ENCODE data around the gene STIMATE.

STIMATE gene

DNA sequence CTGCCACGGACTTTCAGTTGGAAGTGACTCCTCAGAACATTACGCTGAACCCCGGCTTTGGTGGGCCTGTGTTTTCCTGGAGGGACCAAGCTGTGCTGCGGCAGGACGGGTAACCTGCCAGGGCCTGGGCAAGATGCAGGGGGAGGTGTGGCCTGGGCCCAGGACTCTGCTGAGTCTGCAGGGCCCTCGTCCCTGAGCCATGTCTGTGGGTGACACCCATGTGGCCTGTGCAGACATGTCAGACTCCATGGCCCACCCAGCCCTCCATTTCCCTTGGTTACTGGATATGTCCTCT lies 107.7 kb downstream of the STIMATE start:
- DNase-seq, result no peak

GRCh38 chr3:52788890-52789745 lies 108.2 kb downstream of the STIMATE start:
- DNase-seq, result no peak

DNA sequence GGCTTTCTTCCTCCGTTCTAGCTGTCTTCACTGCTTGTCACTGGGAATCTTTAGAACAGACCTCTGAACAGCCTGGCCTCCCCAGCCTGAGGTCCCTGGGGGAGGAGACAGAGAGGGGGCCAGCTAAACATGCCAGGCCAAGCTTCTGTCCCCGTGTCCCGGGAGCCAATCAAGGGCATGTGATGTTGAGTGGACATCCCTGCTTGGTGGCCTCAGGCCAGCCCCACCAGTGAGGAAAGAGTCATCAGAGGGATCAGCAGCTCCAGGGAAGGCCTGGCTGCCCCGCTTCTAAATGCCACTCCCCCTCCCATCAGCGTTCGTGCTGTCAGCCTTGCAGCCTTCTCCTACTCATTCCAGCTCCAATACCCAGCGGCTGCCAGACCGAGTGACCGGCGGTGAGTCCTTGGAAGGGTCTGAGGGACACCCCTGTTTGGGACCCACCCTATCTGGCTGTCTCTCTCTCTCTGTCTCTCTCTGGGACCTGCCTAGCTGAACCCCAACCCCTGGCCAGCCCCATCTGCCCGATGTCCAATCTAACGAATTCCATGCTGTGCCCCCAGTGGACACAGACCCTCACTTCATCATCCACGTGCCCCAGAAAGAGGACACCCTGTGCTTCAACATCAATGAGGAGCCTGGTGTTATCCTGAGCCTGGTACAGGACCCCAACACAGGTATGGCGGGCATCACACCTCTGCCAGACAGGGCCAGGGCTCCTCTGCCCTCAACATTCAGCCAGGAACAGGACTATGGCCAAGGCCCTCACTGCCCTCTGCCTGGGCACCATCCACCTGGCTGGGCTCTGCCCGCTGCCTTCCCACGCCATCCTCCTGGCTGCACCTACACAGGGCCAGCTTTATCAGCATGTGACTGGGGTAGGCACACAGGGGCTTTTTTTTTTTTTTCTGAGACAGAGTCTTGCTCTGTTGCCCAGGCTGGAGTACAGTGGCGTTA lies 109.4 kb downstream of the STIMATE start:
- no peak for DNase-seq

DNA sequence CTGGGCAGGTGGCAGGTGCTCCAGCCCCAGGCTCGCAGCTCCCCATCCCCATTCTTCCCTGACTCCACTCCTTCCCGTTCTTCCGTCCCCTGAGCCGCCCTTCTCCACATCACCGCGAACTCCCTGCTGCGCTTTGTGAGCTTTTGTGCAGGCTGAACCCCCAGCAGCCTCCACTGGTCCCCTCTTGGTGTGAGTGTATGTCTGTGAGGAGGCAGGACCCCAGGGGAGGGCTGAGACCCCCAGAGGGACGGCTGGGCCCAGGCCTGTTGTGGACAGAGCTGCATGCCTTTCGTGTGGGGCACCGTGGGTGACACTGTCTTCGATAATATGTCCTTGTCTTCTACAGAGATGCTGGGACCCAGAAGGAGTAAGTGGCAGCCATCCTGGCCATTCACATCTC lies 110.1 kb downstream of the STIMATE start:
- no peak for DNase-seq
